ENCODE data around the gene SMYD3.

DNA sequence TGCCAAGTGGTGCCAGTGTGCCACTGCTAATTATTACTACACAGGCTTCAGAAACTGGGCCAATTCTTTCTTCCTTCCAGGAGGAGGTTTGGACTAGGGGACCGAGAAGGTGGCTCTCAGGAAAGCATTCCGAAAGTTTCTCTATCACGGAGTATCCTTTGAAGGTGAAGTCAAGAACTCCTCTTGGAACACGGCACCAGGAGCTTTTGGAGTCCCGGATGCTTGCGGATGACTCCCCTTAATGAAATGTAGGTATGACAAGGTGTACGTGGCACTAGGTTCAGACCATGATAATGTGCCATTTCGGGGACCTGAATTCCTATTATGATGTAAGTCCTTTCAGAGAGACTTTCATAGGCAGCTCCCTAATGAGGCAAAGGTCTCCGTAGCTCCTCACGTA, 718.2 kb downstream of the SMYD3 start:
- TF ChIP-seq CTCF (IDR thresholded peaks at IDR 0.05) (no peak), POLR2A (IDR thresholded peaks at IDR 0.05) (no peak)

Data from heart left ventricle (tissue), 13 donors.